Measurements from ENCODE around the gene MSI2.

GRCh38 chr17:57391857-57392471 lies 135.6 kb downstream of the MSI2 start:
- TF ChIP-seq REST (IDR thresholded peaks at IDR 0.05; ENCODE audit: low read depth): no peak
- no peak for TF ChIP-seq EP300 (IDR thresholded peaks at IDR 0.05; ENCODE audit: borderline replicate concordance)
- TF ChIP-seq TAF1 (IDR thresholded peaks at IDR 0.05; ENCODE audit: low read depth): no peak
- no peak for TF ChIP-seq YY1 (IDR thresholded peaks at IDR 0.05; ENCODE audit: low read depth)
- TF ChIP-seq RAD21 (IDR thresholded peaks at IDR 0.05; ENCODE audit: low read depth): no peak
- no peak for TF ChIP-seq EGR1 (IDR thresholded peaks at IDR 0.05)
- TF ChIP-seq MAX (IDR thresholded peaks at IDR 0.05): no peak

Data from Ishikawa (cell line).